HL-60 (cell line): Measurements from ENCODE around the gene ARNT2.

Experiments used
- POLR2AphosphoS5 ChIP-seq: IDR thresholded peaks from 2 replicates; pipeline ENCODE4 v1.6.1; 2012; ENCODE audit warnings: low read depth
- TF ChIP-seq, protein P1 (sequence below): IDR thresholded peaks from one replicate; pipeline ENCODE4 v1.5.1; 2011; ENCODE audit warnings: low read length, control low read depth, inconsistent platforms; ENCODE audit not compliant: insufficient read depth

DNA sequence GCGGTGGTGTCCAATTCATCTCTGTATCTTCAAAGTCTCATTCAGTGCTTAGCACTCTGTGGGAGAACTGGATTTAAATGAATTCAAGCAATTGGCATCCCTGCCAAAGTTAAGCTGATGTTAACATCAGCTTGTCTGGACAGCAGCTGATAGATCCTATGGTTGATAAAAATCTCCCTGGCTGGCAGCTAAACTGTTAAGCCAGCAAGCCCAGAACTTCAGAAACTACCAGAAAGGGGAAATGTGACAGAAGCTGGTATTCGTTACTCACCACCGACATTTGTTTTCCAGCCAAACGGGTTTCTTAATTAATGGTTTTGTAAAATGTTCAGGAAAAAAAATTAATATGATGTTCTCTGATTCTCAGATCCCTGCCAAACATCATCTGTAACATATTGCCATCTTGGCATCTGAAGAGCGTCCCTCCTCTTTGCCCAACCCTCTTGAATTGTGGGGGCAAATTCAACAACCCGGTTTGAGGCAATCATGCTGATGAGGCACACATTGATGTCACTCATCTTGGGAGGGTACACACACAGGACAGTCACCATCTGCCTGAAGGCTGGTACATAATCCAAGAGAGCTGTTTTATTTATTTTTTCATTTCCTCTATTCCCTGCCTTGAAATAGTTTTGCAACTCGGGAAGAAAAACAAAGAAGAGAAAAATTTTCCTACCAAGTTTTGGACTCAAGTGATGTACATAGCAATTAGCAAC, 214.7 kb downstream of the ARNT2 start:
- TF ChIP-seq POLR2AphosphoS5 = no peak
- TF ChIP-seq, protein P1, sequence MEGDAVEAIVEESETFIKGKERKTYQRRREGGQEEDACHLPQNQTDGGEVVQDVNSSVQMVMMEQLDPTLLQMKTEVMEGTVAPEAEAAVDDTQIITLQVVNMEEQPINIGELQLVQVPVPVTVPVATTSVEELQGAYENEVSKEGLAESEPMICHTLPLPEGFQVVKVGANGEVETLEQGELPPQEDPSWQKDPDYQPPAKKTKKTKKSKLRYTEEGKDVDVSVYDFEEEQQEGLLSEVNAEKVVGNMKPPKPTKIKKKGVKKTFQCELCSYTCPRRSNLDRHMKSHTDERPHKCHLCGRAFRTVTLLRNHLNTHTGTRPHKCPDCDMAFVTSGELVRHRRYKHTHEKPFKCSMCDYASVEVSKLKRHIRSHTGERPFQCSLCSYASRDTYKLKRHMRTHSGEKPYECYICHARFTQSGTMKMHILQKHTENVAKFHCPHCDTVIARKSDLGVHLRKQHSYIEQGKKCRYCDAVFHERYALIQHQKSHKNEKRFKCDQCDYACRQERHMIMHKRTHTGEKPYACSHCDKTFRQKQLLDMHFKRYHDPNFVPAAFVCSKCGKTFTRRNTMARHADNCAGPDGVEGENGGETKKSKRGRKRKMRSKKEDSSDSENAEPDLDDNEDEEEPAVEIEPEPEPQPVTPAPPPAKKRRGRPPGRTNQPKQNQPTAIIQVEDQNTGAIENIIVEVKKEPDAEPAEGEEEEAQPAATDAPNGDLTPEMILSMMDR = no peak
